GM18951 (cell line): ENCODE data around the gene HPSE2.

ENCODE experiments used
- POLR2A ChIP-seq: IDR thresholded peaks from 4 replicates; pipeline ENCODE4 v1.6.1; 2011; ENCODE audit warnings: mild to moderate bottlenecking; ENCODE audit not compliant: insufficient read length, insufficient read depth; ENCODE audit errors: extremely low read depth
- in situ Hi-C: fragments of 300-500 bp; cut with MboI; formaldehyde crosslinking; loops from one replicate; pipeline ENCODE4 v1.12.0; 2022; ENCODE audit warnings: low sequenced_read_pairs, mixed read lengths, inconsistent platforms; ENCODE audit not compliant: unreplicated experiment

Gene HPSE2

GRCh38 chr10:98449287-98449686 lies 786.4 kb downstream of the HPSE2 start:
- in situ Hi-C loops = no loop called here
- TF ChIP-seq POLR2A = no peak

- in situ Hi-C loops = no loop called here
- TF ChIP-seq POLR2A = peak; percentile 93
These were observed 788.9 kb downstream of the HPSE2 start, which contains the start of gene HPS1 for GRCh38 chr10:98446661-98447221. HPS1 (minus strand) TSS chr10:98446935; CDS start chr10:98443240, 3,695 bp downstream.

- no peak for TF ChIP-seq POLR2A
- in situ Hi-C loops = no loop called here
These were observed 789.4 kb downstream of the HPSE2 start for GRCh38 chr10:98446151-98446660.

- in situ Hi-C loops = no loop called here
- TF ChIP-seq POLR2A = no peak
These were observed 790.3 kb downstream of the HPSE2 start for GRCh38 chr10:98445200-98445812.

- in situ Hi-C loops = no loop called here
- no peak for TF ChIP-seq POLR2A
These were observed 791.2 kb downstream of the HPSE2 start for GRCh38 chr10:98444314-98445006.

- in situ Hi-C loops = no loop called here
- TF ChIP-seq POLR2A = no peak
These were observed 796.9 kb downstream of the HPSE2 start for GRCh38 chr10:98438715-98439114.

- no peak for TF ChIP-seq POLR2A
These were observed 798.9 kb downstream of the HPSE2 start for GRCh38 chr10:98436704-98437103.

GRCh38 chr10:98435178-98435577 lies 800.5 kb downstream of the HPSE2 start:
- no peak for TF ChIP-seq POLR2A
- in situ Hi-C loops = no loop called here

More at GRCh38 chr10:98436704-98437103, 798.9 kb downstream of the HPSE2 start:
- in situ Hi-C loops = no loop called here

GRCh38 chr10:98433881-98434732 lies 801.5 kb downstream of the HPSE2 start:
- in situ Hi-C loops = no loop called here
- no peak for TF ChIP-seq POLR2A

GRCh38 chr10:98433371-98433770 lies 802.3 kb downstream of the HPSE2 start:
- in situ Hi-C loops = no loop called here
- TF ChIP-seq POLR2A = no peak

- in situ Hi-C loops = no loop called here
- TF ChIP-seq POLR2A = no peak
These were observed 803.3 kb downstream of the HPSE2 start for GRCh38 chr10:98432330-98432729.

GRCh38 chr10:98431016-98431415 lies 804.6 kb downstream of the HPSE2 start:
- in situ Hi-C loops = no loop called here
- no peak for TF ChIP-seq POLR2A

GRCh38 chr10:98430427-98430826 lies 805.2 kb downstream of the HPSE2 start:
- in situ Hi-C loops = no loop called here
- no peak for TF ChIP-seq POLR2A

GRCh38 chr10:98429320-98430072 lies 806.2 kb downstream of the HPSE2 start:
- no peak for TF ChIP-seq POLR2A
- in situ Hi-C loops = no loop called here
